SK-N-SH (cell line): ENCODE measurements around the gene ATP2A3. TPM values are rescaled to one million over a fixed set of nuclear protein-coding genes. Genes with fewer than 3 reads are reported as not detected.

ENCODE experiments used
- CTCF ChIA-PET: fragments of 300-600, 350-600 bp; formaldehyde crosslinking; extraction: SDS; loops from one replicate; lab custom pipeline; 2021; lab: Yijun Ruan, JAX
- POLR2A ChIA-PET: fragments of 350-600 bp; sonication (Branson Sonifier 250); formaldehyde crosslinking; extraction: SDS; loops from one replicate; lab custom pipeline; 2020; ENCODE audit warnings: antibody characterized with exemption, inconsistent platforms; lab: Yijun Ruan, JAX
- DNase-seq: peaks from one replicate; pipeline ENCODE4 v3.0.0; 2012
- H2AFZ ChIP-seq: fragments of 200-600 bp; sonication (generic); 2 replicates; pipeline ENCODE4 v1.8.1; 2016; ENCODE audit warnings: antibody characterized with exemption, mild to moderate bottlenecking, low read depth
- H3F3A ChIP-seq: fragments of 200-600 bp; sonication (generic); replicated peaks from 2 replicates; pipeline ENCODE3; 2016; ENCODE audit warnings: antibody characterized with exemption, mild to moderate bottlenecking; ENCODE audit not compliant: insufficient read depth
- H3K27ac ChIP-seq, 2 experiments: fragments of 200-500 bp in 1 of 2; fragments of 200-600 bp in 1 of 2; sonication (Bioruptor generic) in 1 of 2; sonication (generic), shearing (Covaris generic) in 1 of 2; 2 replicates each; pipeline versions ENCODE4 v1.5.1 to v1.6.1; 2014 to 2016; ENCODE audit warnings: low read depth in 2 of 2, inconsistent platforms in 1 of 2, low read length in 1 of 2, mild to moderate bottlenecking in 1 of 2, mixed read lengths in 1 of 2
- H3K27me3 ChIP-seq: fragments of 200-600 bp; sonication (generic), shearing (Covaris generic); 2 replicates; pipeline ENCODE4 v1.6.1; 2016; ENCODE audit warnings: mixed run types; ENCODE audit not compliant: insufficient read depth
- H3K36me3 ChIP-seq, 2 experiments: fragments of 200-500 bp in 1 of 2; fragments of 200-600 bp in 1 of 2; sonication (Bioruptor generic) in 1 of 2; sonication (generic) in 1 of 2; replicated peaks in 1 of 2; 2 replicates each; pipeline versions ENCODE3 to v1.5.1; 2014 to 2016; ENCODE audit warnings: low read length in 1 of 2, mild to moderate bottlenecking in 1 of 2; ENCODE audit not compliant: insufficient read depth in 2 of 2, control insufficient read depth in 1 of 2
- H3K4me1 ChIP-seq, 2 experiments: fragments of 200-500 bp in 1 of 2; fragments of 200-600 bp in 1 of 2; sonication (Bioruptor generic) in 1 of 2; sonication (generic), shearing (Covaris generic) in 1 of 2; 2 replicates each; pipeline versions ENCODE4 v1.5.1 to v1.6.1; 2014 to 2016; ENCODE audit warnings: low read depth in 1 of 2, low read length in 1 of 2, mixed run types in 1 of 2; ENCODE audit not compliant: insufficient read depth in 2 of 2, control insufficient read depth in 1 of 2
- H3K4me2 ChIP-seq: fragments of 200-600 bp; sonication (generic), shearing (Covaris generic); 2 replicates; pipeline ENCODE4 v1.6.1; 2017; ENCODE audit warnings: mixed run types
- H3K4me3 ChIP-seq, 2 experiments: fragments of 200-500 bp in 1 of 2; fragments of 200-600 bp in 1 of 2; sonication (Bioruptor generic) in 1 of 2; sonication (generic), shearing (Covaris generic) in 1 of 2; 2 replicates each; pipeline versions ENCODE4 v1.5.1 to v1.8.1; 2014 to 2016; ENCODE audit warnings: low read depth in 2 of 2, inconsistent platforms in 1 of 2, low read length in 1 of 2, mild to moderate bottlenecking in 1 of 2, mixed read lengths in 1 of 2, moderate library complexity in 1 of 2
- H3K79me2 ChIP-seq: fragments of 200-600 bp; sonication (generic); 2 replicates; pipeline ENCODE4 v1.8.1; 2017; ENCODE audit warnings: mild to moderate bottlenecking; ENCODE audit not compliant: insufficient read depth
- H3K9ac ChIP-seq: fragments of 200-600 bp; sonication (generic); 2 replicates; pipeline ENCODE4 v1.6.1; 2017; ENCODE audit warnings: mixed run types
- H3K9me2 ChIP-seq: fragments of 200-600 bp; sonication (generic); 2 replicates; pipeline ENCODE4 v1.6.1; 2017; ENCODE audit warnings: mixed run types
- H3K9me3 ChIP-seq: fragments of 200-600 bp; sonication (generic); 2 replicates; pipeline ENCODE4 v1.6.1; 2017; ENCODE audit warnings: mixed run types, mild to moderate bottlenecking, moderate library complexity
- H4K20me1 ChIP-seq: fragments of 200-600 bp; sonication (generic); 2 replicates; pipeline ENCODE4 v1.6.1; 2017; ENCODE audit warnings: mild to moderate bottlenecking, mixed run types; ENCODE audit not compliant: insufficient read depth
- CTCF ChIP-seq: fragments of 200-600 bp; sonication (generic); IDR thresholded peaks from 2 replicates; pipeline ENCODE4 v1.6.1; 2017; ENCODE audit warnings: antibody characterized with exemption, mild to moderate bottlenecking, moderate library complexity
- ELF1 ChIP-seq: IDR thresholded peaks from 2 replicates; pipeline ENCODE4 v1.4.0; 2012
- EP300 ChIP-seq, 2 experiments: IDR thresholded peaks; 2 replicates each; pipeline versions ENCODE4 v1.4.0 to v1.6.1; 2012; ENCODE audit warnings: borderline replicate concordance in 1 of 2, low read depth in 1 of 2, low read length in 1 of 2
- EZH2phosphoT487 ChIP-seq: fragments of 200-600 bp; sonication (generic); IDR thresholded peaks from 2 replicates; pipeline ENCODE4 v1.6.1; 2017; ENCODE audit warnings: low read depth, mixed run types, mild to moderate bottlenecking, antibody characterized with exemption, moderate library complexity, borderline replicate concordance
- FOXJ3 ChIP-seq: sonication (generic); formaldehyde crosslinking; IDR thresholded peaks from 2 replicates; pipeline ENCODE4 v1.5.1; 2020; ENCODE audit warnings: mild to moderate bottlenecking, missing genetic modification reagents
- FOXM1 ChIP-seq: IDR thresholded peaks from 2 replicates; pipeline ENCODE4 v1.4.0; 2012; ENCODE audit warnings: low read depth, mild to moderate bottlenecking
- GABPA ChIP-seq: IDR thresholded peaks from 2 replicates; pipeline ENCODE4 v1.4.0; 2012; ENCODE audit warnings: low read depth, mild to moderate bottlenecking
- MEF2A ChIP-seq: IDR thresholded peaks from 2 replicates; pipeline ENCODE4 v1.4.0; 2012; ENCODE audit warnings: low read depth, borderline replicate concordance
- MXI1 ChIP-seq: IDR thresholded peaks from 2 replicates; pipeline ENCODE4 v1.6.1; 2012; ENCODE audit warnings: mild to moderate bottlenecking, low read depth, low read length, improper control_type of control experiment
- NFIC ChIP-seq: IDR thresholded peaks from 2 replicates; pipeline ENCODE4 v1.4.0; 2012; ENCODE audit warnings: borderline replicate concordance
- POLR2AphosphoS5 ChIP-seq: IDR thresholded peaks from 2 replicates; pipeline ENCODE4 v1.6.1; 2012; ENCODE audit warnings: low read depth, low read length
- RAD21 ChIP-seq: IDR thresholded peaks from 2 replicates; pipeline ENCODE4 v1.6.1; 2012; ENCODE audit warnings: mild to moderate bottlenecking, low read length
- RCOR1 ChIP-seq: fragments of 150-350 bp; IDR thresholded peaks from 2 replicates; pipeline ENCODE4 v1.6.1; 2017; ENCODE audit warnings: antibody characterized with exemption, low read length
- SIN3A ChIP-seq: IDR thresholded peaks from 2 replicates; pipeline ENCODE4 v1.6.1; 2012; ENCODE audit warnings: low read depth, mild to moderate bottlenecking, low read length, moderate library complexity, borderline replicate concordance
- SMC3 ChIP-seq: IDR thresholded peaks from 2 replicates; pipeline ENCODE4 v1.6.1; 2012; ENCODE audit warnings: low read depth, low read length, improper control_type of control experiment
- TAF1 ChIP-seq: IDR thresholded peaks from 2 replicates; pipeline ENCODE4 v1.6.1; 2012; ENCODE audit warnings: low read depth, mild to moderate bottlenecking, low read length, moderate library complexity, borderline replicate concordance
- USF2 ChIP-seq: fragments of 150-350 bp; IDR thresholded peaks from 2 replicates; pipeline ENCODE4 v1.6.1; 2017; ENCODE audit warnings: antibody characterized with exemption, low read length, low read depth, borderline replicate concordance
- ZBTB33 ChIP-seq: IDR thresholded peaks from 2 replicates; pipeline ENCODE4 v1.4.0; 2012; ENCODE audit warnings: low read depth, borderline replicate concordance
- WGBS: methylation state at CpG from one replicate; pipeline ENCODE4 v1.1.6; 2017; ENCODE audit warnings: low lambda C conversion rate; 5-methylcytosine and 5-hydroxymethylcytosine counted together
- polyA plus RNA-seq, 3 experiments: library from polyadenylated mRNA; depleted of rRNA; stranded (reverse); fragments of >200 nt; gene quantifications; 2 replicates each; pipeline ENCODE4 v1.2.3, GENCODE V29; 2012

The ATP2A3 gene
- polyA plus RNA-seq, 1 of the 3 experiments (the other 2 are of a cell fraction) = 2.1 TPM

- no peaks in the 10 kb centered on the region for H3K9me2 ChIP-seq
- H3K4me1 ChIP-seq = peaks cover 0 to 16% of the 10 kb centered on the region in 2 experiments; a peak in 1 of 4 replicates
- ChIA-PET CTCF (interaction anchor here (1.5 kb wide), 1 partner anchor 52 kb away, joined by 4 read pairs; no protein-coding TSS in a partner anchor), POLR2A (no interaction called here)
- WGBS = 91% methylated on average over 9 of the region's 10 CpGs
- H3K27ac ChIP-seq = no peak overlapping the region
- no peaks in the 10 kb centered on the region for H3K36me3 ChIP-seq
- no peak for DNase-seq
- H3F3A ChIP-seq = no peaks in the 10 kb centered on the region
- H3K79me2 ChIP-seq = no peaks in the 10 kb centered on the region
- H3K9me3 ChIP-seq = no peaks in the 10 kb centered on the region
- H3K27me3 ChIP-seq = no peaks in the 10 kb centered on the region
- H3K4me3 ChIP-seq = no peak overlapping the region
- H4K20me1 ChIP-seq = no peaks in the 10 kb centered on the region
- no peak overlapping the region for H2AFZ ChIP-seq
- no peak overlapping the region for H3K4me2 ChIP-seq
- no peak overlapping the region for H3K9ac ChIP-seq
- TF ChIP-seq ZBTB33 (no peak), FOXJ3 (no peak), RAD21 (no peak), SMC3 (no peak), GABPA (no peak), MXI1 (no peak), SIN3A (no peak), POLR2AphosphoS5 (no peak), EP300 (IDR thresholded peaks at IDR 0.05; ENCODE audit: borderline replicate concordance in 1 of 2, low read depth in 1 of 2, low read length in 1 of 2) (no peak), EZH2phosphoT487 (no peak), USF2 (no peak), TAF1 (no peak)
These were observed 8.6 kb downstream of the ATP2A3 start for GRCh38 chr17:3955673-3955988.

- no peaks in the 10 kb centered on the region for H3K9me3 ChIP-seq
- no peaks in the 10 kb centered on the region for H3K36me3 ChIP-seq
- no peak overlapping the region for H3K9ac ChIP-seq
- H3K27me3 ChIP-seq = no peaks in the 10 kb centered on the region
- H3K27ac ChIP-seq = peak overlapping the region in 1 of 2 experiments; percentile 28; a peak in 1 of 4 replicates
- WGBS = 79% methylated on average over 17 of the region's 18 CpGs
- no peaks in the 10 kb centered on the region for H3K79me2 ChIP-seq
- no peak overlapping the region for H3K4me2 ChIP-seq
- peak; percentile 55 for DNase-seq
- ChIA-PET POLR2A (interaction anchor here (1.0 kb wide), 1 partner anchor 46 kb away, joined by 8 read pairs; no protein-coding TSS in a partner anchor), CTCF (interaction anchor here (1.4 to 1.5 kb wide), 2 partner anchors 41 to 52 kb away, joined by 3 to 4 read pairs; no protein-coding TSS in a partner anchor)
- peaks cover 0 to 16% of the 10 kb centered on the region in 2 experiments; a peak in 1 of 4 replicates for H3K4me1 ChIP-seq
- no peak overlapping the region for H2AFZ ChIP-seq
- no peak overlapping the region for H3K4me3 ChIP-seq
- no peaks in the 10 kb centered on the region for H3K9me2 ChIP-seq
- H3F3A ChIP-seq = no peaks in the 10 kb centered on the region
- no peaks in the 10 kb centered on the region for H4K20me1 ChIP-seq
- TF ChIP-seq RAD21 (no peak), RCOR1 (no peak), MEF2A (no peak), ZBTB33 (no peak), EZH2phosphoT487 (no peak), FOXM1 (no peak), CTCF (no peak), GABPA (no peak), NFIC (no peak), MXI1 (no peak), TAF1 (no peak), ELF1 (no peak)
These were observed 9.1 kb downstream of the ATP2A3 start for GRCh38 chr17:3954976-3955672.
